RPMI8226 (cell line): ENCODE measurements around the gene FOXF2.
"Not testable (repeated sequence)": the region's sequence is repeated elsewhere in the genome, so short reads cannot be mapped to it uniquely, and the experiment has no call there.

ENCODE experiments used
- DNase-seq: peaks from one replicate; pipeline ENCODE4 v3.0.0-alpha.2; 2015

The FOXF2 gene

DNA sequence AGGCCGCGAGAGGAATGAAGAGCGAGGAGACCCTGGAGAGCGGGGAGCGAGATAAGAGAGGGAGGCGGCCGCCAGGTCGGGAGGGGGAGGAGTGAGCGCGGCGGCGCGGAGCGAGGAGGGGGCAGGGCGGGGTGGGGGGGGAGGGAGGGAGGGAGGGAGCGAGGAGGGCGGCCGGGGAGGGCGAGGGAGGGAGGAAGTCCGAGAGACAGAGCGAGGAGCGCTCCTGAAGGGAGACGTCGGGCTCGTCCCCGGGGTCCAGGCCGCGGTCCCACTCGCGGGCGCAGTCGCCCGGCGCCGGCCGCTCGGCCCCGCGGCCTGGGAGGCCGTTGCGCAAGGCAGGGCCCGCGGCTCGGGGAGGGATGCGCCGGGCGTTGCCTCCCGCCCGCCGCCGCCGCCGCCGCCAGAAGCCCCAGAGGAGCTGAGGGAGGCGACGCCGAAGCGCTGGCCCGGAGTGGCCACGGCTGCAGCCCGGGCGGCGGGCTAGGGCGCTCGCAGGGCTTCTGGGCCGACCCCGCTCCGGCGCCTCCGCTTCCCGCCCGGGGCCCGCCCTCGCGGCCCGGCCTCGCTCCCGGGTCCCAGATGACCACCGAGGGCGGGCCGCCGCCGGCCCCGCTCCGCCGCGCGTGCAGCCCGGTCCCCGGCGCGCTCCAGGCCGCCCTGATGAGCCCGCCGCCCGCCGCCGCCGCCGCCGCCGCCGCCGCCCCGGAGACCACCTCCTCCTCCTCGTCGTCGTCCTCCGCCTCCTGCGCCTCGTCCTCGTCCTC is at the start of gene FOXF2:
FOXF2 (plus strand) TSS at position 208 of the 764 bp plus-strand sequence; CDS start at position 580, 372 bp downstream.
- no peak for DNase-seq

- DNase-seq = no peak
Measured at GRCh38 chr6:1346101-1346500, 43.3 kb upstream of the FOXF2 start.

GRCh38 chr6:1346558-1347091 is 42.8 kb upstream of the FOXF2 start:
- DNase-seq = no peak

GRCh38 chr6:1347161-1347560 is 42.2 kb upstream of the FOXF2 start:
- no peak for DNase-seq

GRCh38 chr6:1348675-1349074 is 40.7 kb upstream of the FOXF2 start:
- no peak for DNase-seq

DNA sequence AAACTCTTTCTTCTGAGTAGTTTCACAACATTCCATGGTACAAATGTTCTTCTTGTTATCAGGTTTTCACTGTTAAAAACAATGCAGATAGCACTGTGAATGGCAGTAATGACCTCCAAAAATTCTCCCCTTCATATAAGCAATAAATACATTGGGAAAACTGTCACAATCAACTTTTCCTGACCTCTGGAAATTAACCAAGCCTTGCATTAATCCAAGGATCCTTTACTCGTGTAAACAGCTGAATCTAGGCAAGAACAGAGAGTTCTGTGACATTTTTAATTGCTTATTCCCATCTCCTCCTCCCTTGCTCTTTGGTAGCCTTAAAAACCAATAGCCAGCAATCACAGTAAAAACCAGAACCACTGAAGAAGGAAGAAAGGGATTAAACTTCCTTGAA is 39.7 kb upstream of the FOXF2 start:
- no peak for DNase-seq

DNA sequence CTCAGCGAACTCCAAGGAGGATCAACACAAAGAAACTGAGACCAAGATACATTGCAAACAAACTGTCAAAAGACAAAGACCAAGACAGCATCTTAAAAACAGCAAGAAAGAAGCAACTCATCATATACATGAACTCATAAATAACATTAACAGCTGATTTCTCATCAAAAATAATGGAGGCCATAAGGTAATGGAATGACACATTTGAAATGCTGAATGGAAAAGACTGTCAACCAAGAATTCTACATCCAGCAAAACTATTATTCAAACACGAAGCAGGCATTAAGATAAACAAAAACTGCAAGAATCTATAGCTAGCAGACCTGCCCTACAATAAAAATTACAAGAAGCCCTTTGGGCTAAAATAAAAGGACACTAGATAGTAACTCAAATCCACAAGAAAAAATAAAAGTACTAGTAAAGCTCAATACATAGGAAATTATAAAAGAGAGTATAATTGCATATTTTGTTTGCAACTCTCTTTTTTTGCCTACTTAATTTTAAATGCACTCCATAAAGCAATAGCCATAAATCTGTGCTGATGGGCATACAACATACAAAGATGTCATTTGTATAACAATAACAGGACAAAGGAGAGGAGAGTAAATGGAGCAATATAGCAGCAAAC is 37.9 kb upstream of the FOXF2 start:
- no peak for DNase-seq

GRCh38 chr6:1355068-1355467 is 34.3 kb upstream of the FOXF2 start:
- not testable (repeated sequence) for DNase-seq

GRCh38 chr6:1361717-1362116 is 27.7 kb upstream of the FOXF2 start:
- DNase-seq = not testable (repeated sequence)

DNA sequence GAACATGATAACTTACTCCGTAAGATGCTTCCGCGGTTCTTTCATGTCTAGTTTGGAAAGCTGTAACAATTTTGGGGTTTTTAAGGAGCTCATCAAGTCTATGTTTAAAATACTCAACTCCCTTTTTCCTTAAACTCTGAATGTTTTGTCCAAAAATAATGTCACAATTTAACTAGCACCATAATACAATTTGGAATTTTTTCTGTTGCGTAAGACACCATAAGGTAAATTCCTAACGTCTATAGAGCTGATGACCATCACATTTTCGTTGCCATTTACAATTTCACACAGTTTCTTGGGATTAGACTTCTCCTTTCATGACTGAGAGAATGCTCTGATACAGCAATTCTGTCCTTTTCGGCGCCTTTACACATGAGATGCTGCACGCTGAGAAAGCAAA is 26.7 kb upstream of the FOXF2 start:
- DNase-seq = no peak

DNA sequence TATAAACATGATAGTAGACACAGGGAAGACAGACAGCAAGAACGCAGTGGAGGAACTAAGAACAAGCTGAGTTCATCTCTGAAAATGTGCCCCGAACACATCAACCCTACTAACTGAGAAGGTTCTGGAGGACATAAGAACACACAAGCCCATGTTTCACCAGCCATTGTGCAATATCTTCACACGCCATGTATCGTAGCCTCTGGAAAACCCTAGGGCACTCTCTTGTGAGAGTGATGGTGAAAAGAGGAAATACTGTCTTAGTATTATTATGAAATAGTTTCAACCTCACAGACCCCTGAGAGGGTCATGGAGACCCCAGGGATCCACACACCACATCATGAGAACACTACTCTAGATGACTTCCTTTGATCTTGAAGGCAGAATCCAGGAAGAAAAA is 26.1 kb upstream of the FOXF2 start:
- DNase-seq = no peak

DNA sequence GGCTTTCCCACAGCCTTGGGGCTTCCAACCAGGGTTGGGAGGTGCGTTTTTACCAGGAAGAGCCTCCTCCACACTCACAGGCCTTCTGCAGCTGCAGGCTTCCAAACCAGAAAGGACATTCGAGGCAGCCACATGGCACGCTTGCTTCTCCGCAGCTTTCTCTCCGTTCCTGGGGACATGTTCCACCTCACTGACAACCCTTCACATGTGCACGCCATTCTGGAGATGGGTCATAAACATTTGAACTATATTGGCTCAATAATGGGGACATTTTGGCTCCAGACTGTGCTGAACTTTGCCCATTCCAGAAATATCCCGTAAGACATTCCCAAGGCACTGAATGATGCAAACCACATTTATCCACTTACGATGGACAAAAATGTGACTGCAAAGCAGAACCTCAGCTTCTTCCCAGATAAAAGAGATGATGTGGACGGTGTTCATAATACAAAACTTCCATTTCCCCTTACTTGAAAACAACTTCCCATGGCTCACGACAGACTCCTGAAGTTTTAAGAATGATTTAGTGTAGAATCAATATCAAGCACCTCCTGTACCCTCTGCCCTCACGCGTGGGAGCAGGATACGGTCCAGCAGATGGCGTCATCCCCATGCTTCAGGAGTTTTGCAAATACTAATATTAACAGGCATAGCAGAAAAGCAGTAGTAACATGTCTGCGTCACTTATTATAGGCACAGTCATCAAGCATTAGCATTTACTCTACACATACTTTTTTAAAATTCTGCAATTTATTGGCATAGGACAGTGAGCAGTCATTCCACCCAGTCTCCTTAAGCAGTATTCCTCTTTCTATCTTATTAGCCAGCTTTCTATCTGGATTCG is 25.4 kb upstream of the FOXF2 start:
- DNase-seq = no peak

GRCh38 chr6:1364791-1365190 is 24.6 kb upstream of the FOXF2 start:
- no peak for DNase-seq

DNA sequence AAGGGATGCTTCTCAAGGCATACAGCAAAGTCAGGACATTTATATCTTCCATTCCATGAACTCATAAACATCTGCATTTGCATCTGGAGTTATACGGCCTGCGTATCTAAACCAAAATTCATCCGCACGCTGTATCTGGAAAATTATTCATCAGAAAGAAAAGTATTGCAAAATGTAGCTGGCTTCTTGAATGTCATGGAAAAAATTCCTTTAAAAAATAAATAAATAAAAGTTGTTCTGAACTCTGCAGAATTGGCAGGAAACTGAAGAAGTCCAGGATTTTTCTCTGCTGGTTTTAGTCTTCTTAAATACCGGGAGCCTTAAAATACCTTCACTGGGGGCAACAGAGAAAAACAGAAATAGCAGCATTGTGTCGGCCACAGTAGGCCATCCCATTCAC is 23.7 kb upstream of the FOXF2 start:
- no peak for DNase-seq

- DNase-seq = no peak
Measured at GRCh38 chr6:1367771-1368170, 21.6 kb upstream of the FOXF2 start.

DNA sequence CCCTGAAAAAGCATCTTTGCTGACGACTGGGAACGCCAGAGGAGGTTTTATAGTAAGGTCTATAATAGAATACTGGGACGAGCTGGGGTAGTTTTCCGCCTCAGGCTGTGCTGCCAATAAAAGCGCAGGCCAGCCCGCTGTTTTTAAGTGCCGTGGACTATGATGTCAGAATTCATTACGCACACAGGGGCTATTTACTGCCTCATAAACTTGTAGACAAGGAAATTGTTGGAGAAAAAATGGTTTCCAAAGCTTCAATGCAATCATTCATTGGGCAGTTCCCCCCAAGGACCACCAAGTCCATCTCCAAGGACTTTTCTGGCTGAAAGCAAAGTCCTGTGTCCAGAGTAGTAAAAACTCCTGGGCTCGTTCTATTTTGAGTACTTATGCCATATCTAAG is 20.4 kb upstream of the FOXF2 start:
- DNase-seq = no peak

- DNase-seq = not testable (repeated sequence)
Measured at GRCh38 chr6:1369695-1370094, 19.7 kb upstream of the FOXF2 start.

GRCh38 chr6:1371933-1372332 is 17.4 kb upstream of the FOXF2 start:
- no peak for DNase-seq

GRCh38 chr6:1372690-1373089 is 16.7 kb upstream of the FOXF2 start:
- DNase-seq = no peak

DNA sequence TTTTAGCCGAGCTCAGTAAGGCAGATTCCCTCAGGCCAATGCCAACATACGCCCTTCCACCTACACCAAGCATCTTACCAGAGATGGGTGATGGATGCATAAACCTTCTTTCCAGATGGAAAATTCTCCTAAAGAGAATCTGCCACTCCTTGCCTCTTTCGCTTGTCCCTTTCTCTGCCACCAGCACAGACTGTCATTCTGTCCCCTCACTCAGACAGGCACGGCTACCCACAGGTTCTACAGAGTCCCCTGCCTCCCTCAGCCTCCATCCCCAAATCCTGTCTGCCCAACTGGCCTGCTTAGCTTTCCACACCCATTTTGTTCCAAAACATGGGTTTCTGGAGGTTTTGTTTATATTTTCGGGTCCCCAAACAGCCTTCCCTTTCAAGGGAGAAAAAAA is 12.7 kb upstream of the FOXF2 start:
- DNase-seq = no peak

GRCh38 chr6:1377526-1377925 is 11.8 kb upstream of the FOXF2 start:
- no peak for DNase-seq

- no peak for DNase-seq
Measured at GRCh38 chr6:1378065-1379016, 11.0 kb upstream of the FOXF2 start.
